HG02943 (cell line): ENCODE results near the gene FAM24A.
"Not testable (repeated sequence)": the region's sequence is repeated elsewhere in the genome, so short reads cannot be mapped to it uniquely, and the experiment has no call there.

Experiments used
- ATAC-seq: cut with Tn5 transposase; IDR thresholded peaks from one replicate; pipeline ENCODE4 v1.9.1; 2021; ENCODE audit warnings: mild to moderate bottlenecking, low read depth, moderate library complexity; ENCODE audit not compliant: unreplicated experiment

The FAM24A gene

GRCh38 chr10:122910310-122910709 lies at the start of gene FAM24A:
Gene FAM24A (plus strand): TSS chr10:122910610. CDS start chr10:122911635, 1,025 bp downstream.
- no peak for ATAC-seq

- no peak for ATAC-seq
Observed at GRCh38 chr10:122861711-122862161, 48.7 kb upstream of the FAM24A start.

- no peak for ATAC-seq
Observed at GRCh38 chr10:122863216-122864193, 46.9 kb upstream of the FAM24A start.

GRCh38 chr10:122864194-122864592 lies 46.2 kb upstream of the FAM24A start:
- no peak for ATAC-seq

- ATAC-seq: no peak
Observed at GRCh38 chr10:122864901-122865300, 45.5 kb upstream of the FAM24A start.

GRCh38 chr10:122866757-122867482 lies 43.5 kb upstream of the FAM24A start:
- ATAC-seq: not testable (repeated sequence)

GRCh38 chr10:122868768-122869167 lies 41.6 kb upstream of the FAM24A start:
- not testable (repeated sequence) for ATAC-seq

- ATAC-seq: not testable (repeated sequence)
Observed at GRCh38 chr10:122871947-122872346, 38.5 kb upstream of the FAM24A start.

GRCh38 chr10:122875843-122876466 lies 34.5 kb upstream of the FAM24A start:
- ATAC-seq: no peak

GRCh38 chr10:122876467-122876855 lies 33.9 kb upstream of the FAM24A start:
- no peak for ATAC-seq

GRCh38 chr10:122877264-122877663 lies 33.1 kb upstream of the FAM24A start:
- no peak for ATAC-seq

GRCh38 chr10:122878799-122879338 lies 31.5 kb upstream of the FAM24A start:
- ATAC-seq: peak; percentile 17

- peak; percentile 80 for ATAC-seq
Observed at GRCh38 chr10:122879339-122880273, 30.8 kb upstream of the FAM24A start, which contains the start of gene FAM24B. Gene FAM24B (minus strand): TSS chr10:122879581. CDS start chr10:122850515, 29,066 bp downstream.

GRCh38 chr10:122882766-122883165 lies 27.6 kb upstream of the FAM24A start:
- no peak for ATAC-seq

- ATAC-seq: no peak
Observed at GRCh38 chr10:122884166-122884565, 26.2 kb upstream of the FAM24A start.

GRCh38 chr10:122894261-122894944 lies 16.0 kb upstream of the FAM24A start:
- ATAC-seq: no peak

- ATAC-seq: not testable (repeated sequence)
Observed at GRCh38 chr10:122903861-122904260, 6.5 kb upstream of the FAM24A start.

- no peak for ATAC-seq
Observed at GRCh38 chr10:122911889-122912484, 1.6 kb downstream of the FAM24A start.
